K562 (cell line): ENCODE results near the gene DESI1. TPM values are rescaled to one million over a fixed set of nuclear protein-coding genes. Genes with fewer than 3 reads are reported as not detected.

Experiments used
- ARNT ChIP-seq, 2 experiments: fragments of 450-650 bp; IDR thresholded peaks; 2 replicates each; pipeline ENCODE4 v1.6.1; 2016; ENCODE audit warnings: mild to moderate bottlenecking in 1 of 2
- ASH1L ChIP-seq: fragments of 450-650 bp; IDR thresholded peaks from 2 replicates; pipeline ENCODE4 v1.6.1; 2018; ENCODE audit warnings: borderline replicate concordance, mild to moderate bottlenecking, low read depth; ENCODE audit not compliant: partially characterized antibody
- ATF7 ChIP-seq: fragments of 450-650 bp; IDR thresholded peaks from 2 replicates; pipeline ENCODE4 v1.7.1; 2014; ENCODE audit warnings: mild to moderate bottlenecking, moderate library complexity
- CCNT2 ChIP-seq: IDR thresholded peaks from 2 replicates; pipeline ENCODE4 v1.6.1; 2011; ENCODE audit warnings: borderline replicate concordance, low read depth, mild to moderate bottlenecking, moderate library complexity, mixed read lengths, low read length; ENCODE audit not compliant: insufficient read length; ENCODE audit errors: extremely low read depth
- EGR1 ChIP-seq: fragments of 450-650 bp; conservative IDR thresholded peaks from 2 replicates; pipeline ENCODE4 v1.6.1; 2017; ENCODE audit warnings: mild to moderate bottlenecking
- ETS1 ChIP-seq: conservative IDR thresholded peaks from 2 replicates; pipeline ENCODE4 v1.6.1; 2011; ENCODE audit warnings: low read depth, mild to moderate bottlenecking, low read length; ENCODE audit not compliant: control insufficient read depth
- FOXJ2 ChIP-seq: fragments of 200-800 bp; sonication (Bioruptor generic); IDR thresholded peaks from 2 replicates; pipeline ENCODE4 v1.6.1; 2016; ENCODE audit warnings: missing genetic modification characterization, missing compliant biosample characterization
- KDM2B ChIP-seq: fragments of 250-450 bp; sonication (Bioruptor Pico); IDR thresholded peaks from 2 replicates; pipeline ENCODE4 v1.8.0; 2021; ENCODE audit warnings: mild to moderate bottlenecking, moderate library complexity
- MNT ChIP-seq, 2 experiments: fragments of 450-650 bp; conservative IDR thresholded peaks; 2 replicates each; pipeline ENCODE4 v1.6.1; 2017; ENCODE audit warnings: mild to moderate bottlenecking in 2 of 2, moderate library complexity in 2 of 2
- PRDM10 ChIP-seq: fragments of 450-650 bp; IDR thresholded peaks from 2 replicates; pipeline ENCODE4 v1.6.1; 2018; ENCODE audit not compliant: partially characterized antibody
- THRA ChIP-seq: fragments of 450-650 bp; IDR thresholded peaks from 2 replicates; pipeline ENCODE4 v1.6.1; 2017; ENCODE audit warnings: mild to moderate bottlenecking, moderate library complexity
- ZNF143 ChIP-seq: sonication (generic); formaldehyde crosslinking; IDR thresholded peaks from 2 replicates; pipeline ENCODE4 v1.9.0; 2022; ENCODE audit warnings: mild to moderate bottlenecking, missing genetic modification reagents
- ZNF239 ChIP-seq: fragments of 250-450 bp; sonication (Bioruptor Pico); IDR thresholded peaks from 2 replicates; pipeline ENCODE4 v1.4.0; 2020; ENCODE audit warnings: mild to moderate bottlenecking
- ZNF3 ChIP-seq: fragments of 250-450 bp; sonication (Bioruptor Pico); IDR thresholded peaks from 2 replicates; pipeline ENCODE4 v1.5.0; 2021; ENCODE audit warnings: mild to moderate bottlenecking, moderate library complexity
- ZNF644 ChIP-seq: fragments of 200-800 bp; sonication (Bioruptor generic); IDR thresholded peaks from 2 replicates; pipeline ENCODE4 v1.6.1; 2016; ENCODE audit warnings: low read depth, missing genetic modification characterization, missing compliant biosample characterization
- ZNF707 ChIP-seq: fragments of 250-450 bp; sonication (Bioruptor Pico); conservative IDR thresholded peaks from 2 replicates; pipeline ENCODE4 v1.8.0; 2022; ENCODE audit warnings: inconsistent platforms, mild to moderate bottlenecking, moderate library complexity
- ZNF79 ChIP-seq: fragments of 250-450 bp; sonication (Bioruptor Pico); IDR thresholded peaks from 2 replicates; pipeline ENCODE4 v1.4.0; 2020; ENCODE audit warnings: low read depth, mild to moderate bottlenecking, moderate library complexity
- ZSCAN29 ChIP-seq: fragments of 450-650 bp; IDR thresholded peaks from 2 replicates; pipeline ENCODE4 v1.6.1; 2017
- polyA plus RNA-seq, 8 experiments: library from polyadenylated mRNA; depleted of rRNA in 4 of 8; stranded (reverse) in 5 of 8; unstranded in 3 of 8; fragments of >200 nt; fragmentation: Nextera tagmentation in 2 of 8; fragmentation: Illumina TruSeq in 1 of 8; extraction: Ambion mirVana in 2 of 8; extraction: Trizol in 1 of 8; gene quantifications; 2 replicates each; pipeline versions ENCODE4 v1.2.1 to v1.2.3, GENCODE V29; 2011 to 2014; ENCODE audit warnings: inconsistent platforms in 1 of 8, missing spikeins in 1 of 8
- total RNA-seq, 7 experiments: library from RNA; depleted of rRNA in 6 of 7; stranded (reverse); fragments of >200 nt in 6 of 7; fragmentation: Illumina TruSeq in 2 of 7; extraction: Trizol in 2 of 7; gene quantifications; 2 replicates each; pipeline versions ENCODE4 v1.2.1 to v1.2.3, GENCODE V29; 2011 to 2021; ENCODE audit warnings: low replicate concordance in 1 of 7

DESI1 gene
- total and polyA plus RNA-seq, 9 of the 15 experiments (the other 6 are each of a cell fraction or from before 2014, with no cell fraction given): 7.2 to 45.9 (median 29.8) TPM

GRCh38 chr22:41563051-41563711 is 57.7 kb downstream of the DESI1 start (continued):
- TF ChIP-seq THRA: peak; percentile 54; the same call in 1 of the 2 replicates
- no peak for TF ChIP-seq FOXJ2 (tag)
- TF ChIP-seq ZNF239: no peak
- TF ChIP-seq PRDM10: no peak
- no peak for TF ChIP-seq ZSCAN29
- TF ChIP-seq ZNF707: no peak
- no peak for TF ChIP-seq ZNF143 (CRISPR knock-in tag)
- TF ChIP-seq ETS1: no peak
- no peak for TF ChIP-seq ZNF79 (CRISPR knock-in tag)
- no peak for TF ChIP-seq ARNT (IDR thresholded peaks at IDR 0.05)
- no peak for TF ChIP-seq CCNT2
- no peak for TF ChIP-seq EGR1
- TF ChIP-seq ZNF3 (CRISPR knock-in tag): no peak
- TF ChIP-seq ASH1L: no peak
- TF ChIP-seq ATF7: no peak
- TF ChIP-seq ZNF644: no peak
- no peak for TF ChIP-seq MNT (conservative IDR thresholded peaks at IDR 0.05)
- no peak for TF ChIP-seq KDM2B (CRISPR knock-in tag)
